ENCODE results near the gene WDFY3.
A peak's percentile ranks its signal among the peaks of the same experiment; 100 is the strongest.

Gene WDFY3

DNA sequence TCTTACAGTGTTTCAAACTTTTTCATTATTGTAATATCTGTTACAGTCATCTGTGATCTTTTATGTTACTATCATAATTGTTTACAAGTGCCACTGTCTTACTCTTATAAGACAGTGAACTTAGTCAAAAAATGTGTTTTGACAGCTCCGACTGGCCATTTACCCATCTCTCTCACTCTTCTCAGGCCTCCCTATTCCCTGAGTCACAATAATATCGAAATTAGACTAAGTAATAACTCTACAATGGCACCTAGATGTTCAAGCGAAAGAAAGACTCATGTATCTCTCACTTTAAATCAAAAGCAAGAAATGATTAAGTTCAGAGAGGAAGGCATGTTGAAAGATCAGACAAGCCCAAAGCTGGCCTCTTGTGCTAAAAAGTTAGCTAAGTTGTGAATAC, 199.3 kb downstream of the WDFY3 start:
- no peak overlapping the region for H3K4me3 ChIP-seq (ENCODE audit: low read depth, low read length)
- in situ Hi-C loops (cut with HindIII; ENCODE audit: low sequenced_read_pairs) = no loop called here
- no peak for DNase-seq (ENCODE audit: low read depth)
- TF ChIP-seq CTCF (IDR thresholded peaks at IDR 0.05; ENCODE audit: low read depth, low read length, missing control alignments) = no peak

GRCh38 chr4:84753321-84753972, 213.0 kb downstream of the WDFY3 start:
- DNase-seq (ENCODE audit: low read depth) = no peak
- no peak for TF ChIP-seq CTCF (IDR thresholded peaks at IDR 0.05; ENCODE audit: low read depth, low read length, missing control alignments)
- in situ Hi-C loops (cut with HindIII; ENCODE audit: low sequenced_read_pairs) = no loop called here
- H3K4me3 ChIP-seq (ENCODE audit: low read depth, low read length) = no peak overlapping the region

DNA sequence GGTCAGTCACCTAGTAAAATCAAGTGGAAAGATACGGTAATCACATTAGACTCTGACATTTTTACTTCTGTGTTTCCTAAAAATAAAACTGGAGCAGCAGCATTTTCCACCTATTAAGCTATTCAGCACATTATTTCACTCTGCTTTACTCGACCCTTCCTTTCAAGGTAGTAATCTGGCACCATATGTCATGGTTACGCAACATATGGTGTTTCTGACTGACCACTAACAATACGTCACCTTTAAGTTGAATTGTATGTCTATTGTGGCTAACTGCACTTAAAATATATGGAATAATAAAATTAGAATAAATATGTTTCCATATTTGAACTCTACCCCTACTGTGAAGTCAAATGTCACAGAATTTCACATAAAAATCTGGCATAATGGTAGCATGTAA, 214.8 kb downstream of the WDFY3 start:
- H3K4me3 ChIP-seq (ENCODE audit: low read depth, low read length) = no peak overlapping the region
- DNase-seq (ENCODE audit: low read depth) = no peak
- TF ChIP-seq CTCF (IDR thresholded peaks at IDR 0.05; ENCODE audit: low read depth, low read length, missing control alignments) = no peak
- in situ Hi-C loops (cut with HindIII; ENCODE audit: low sequenced_read_pairs) = no loop called here

GRCh38 chr4:84750960-84751283, 215.6 kb downstream of the WDFY3 start:
- in situ Hi-C loops (cut with HindIII; ENCODE audit: low sequenced_read_pairs) = no loop called here
- H3K4me3 ChIP-seq (ENCODE audit: low read depth, low read length) = no peak overlapping the region
- no peak for TF ChIP-seq CTCF (IDR thresholded peaks at IDR 0.05; ENCODE audit: low read depth, low read length, missing control alignments)
- DNase-seq (ENCODE audit: low read depth) = no peak

DNA sequence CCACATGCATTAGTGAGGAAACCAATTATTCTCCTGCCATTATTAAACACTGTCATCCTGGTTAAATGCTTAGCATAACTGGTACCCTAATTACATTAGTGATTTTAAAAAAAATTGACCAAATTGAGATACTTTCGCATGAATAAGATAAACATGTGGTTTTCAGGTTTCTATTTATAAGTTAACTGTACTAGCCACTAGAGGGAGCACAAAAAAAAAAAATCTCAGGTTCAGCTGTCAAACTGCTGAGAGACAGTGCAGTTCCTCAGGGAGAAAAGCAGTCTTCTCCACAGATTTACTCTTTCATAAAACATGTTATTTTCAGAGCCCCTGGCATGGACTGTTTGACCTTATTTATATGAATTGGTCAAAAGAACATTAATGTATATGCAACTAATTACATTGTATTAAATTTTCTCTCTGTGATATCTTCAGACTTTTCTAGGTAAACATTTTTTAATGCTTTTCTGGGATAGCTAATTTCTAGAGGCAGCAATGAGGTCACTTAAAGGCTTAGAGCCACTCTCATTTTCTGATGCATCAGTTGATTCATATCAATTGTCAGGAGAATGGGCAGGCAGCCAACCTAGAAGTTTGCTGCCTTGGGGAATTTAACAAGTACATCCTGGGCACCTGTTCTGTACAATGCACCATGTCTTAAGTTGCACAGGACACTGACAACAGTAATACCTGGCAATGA, 216.1 kb downstream of the WDFY3 start:
- no peak overlapping the region for H3K4me3 ChIP-seq (ENCODE audit: low read depth, low read length)
- peak; percentile 50 for DNase-seq (ENCODE audit: low read depth)
- peak; percentile 52 for TF ChIP-seq CTCF (IDR thresholded peaks at IDR 0.05; ENCODE audit: low read depth, low read length, missing control alignments)
- in situ Hi-C loops (cut with HindIII; ENCODE audit: low sequenced_read_pairs) = no loop called here

DNA sequence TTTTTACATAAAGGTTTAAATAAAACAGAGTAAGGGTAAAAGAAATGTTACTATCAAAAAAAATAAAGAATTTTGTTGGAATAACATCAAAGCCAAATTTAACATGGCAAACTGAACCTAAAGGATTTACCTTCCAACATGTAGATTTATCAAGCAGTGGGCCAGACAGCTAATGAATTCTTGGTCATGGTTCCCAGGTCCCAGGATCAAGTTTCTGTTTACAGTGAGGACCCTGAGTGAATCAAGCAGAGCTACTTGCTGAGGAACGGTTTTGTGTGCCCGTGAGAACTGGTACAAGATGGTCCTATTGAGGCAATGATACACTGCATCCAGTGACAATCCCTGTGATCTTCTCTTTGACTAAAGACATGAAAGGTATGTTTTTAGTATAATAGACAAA, 226.4 kb downstream of the WDFY3 start:
- DNase-seq (ENCODE audit: low read depth) = no peak
- in situ Hi-C loops (cut with HindIII; ENCODE audit: low sequenced_read_pairs) = loop anchor here (25.0 kb wide), 1 partner anchor 222 kb away; the partner anchor contains the start of gene WDFY3
- no peak overlapping the region for H3K4me3 ChIP-seq (ENCODE audit: low read depth, low read length)
- no peak for TF ChIP-seq CTCF (IDR thresholded peaks at IDR 0.05; ENCODE audit: low read depth, low read length, missing control alignments)
